ENCODE measurements around the gene HDDC2. TPM values are rescaled to one million over a fixed set of nuclear protein-coding genes. Genes with fewer than 3 reads are reported as not detected.

Gene HDDC2
- total RNA-seq, 1 donor from 2014 or later: 49.4 TPM

DNA sequence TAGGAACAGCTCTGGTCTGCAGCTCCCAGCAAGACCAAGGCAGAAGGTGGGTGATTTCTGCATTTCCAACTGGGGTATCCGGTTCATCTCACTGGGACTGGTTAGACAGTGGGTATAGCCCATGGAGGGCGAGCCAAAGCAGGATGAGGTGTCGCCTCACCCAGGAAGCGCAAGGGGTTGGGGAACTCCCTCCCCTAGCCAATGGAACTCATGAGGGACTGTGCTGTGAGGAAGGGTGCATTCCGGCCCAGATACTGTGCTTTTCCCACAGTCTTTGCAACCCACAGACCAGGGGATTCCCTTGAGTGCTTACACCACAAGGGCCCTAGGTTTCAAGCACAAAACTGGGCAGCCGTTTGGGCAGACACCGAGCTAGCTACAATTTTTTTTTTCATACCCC lies 21.8 kb downstream of the HDDC2 start:
- no peak overlapping the region for H3K27ac Mint-ChIP-seq
- peaks cover 37% of the 10 kb centered on the region for H3K9me3 Mint-ChIP-seq (ENCODE audit: low read depth)
- DNase-seq (ENCODE audit: low spot score, unreplicated experiment): no peak
- peaks cover 58% of the 10 kb centered on the region for H3K36me3 Mint-ChIP-seq (ENCODE audit: insufficient read depth)
- H3K27me3 Mint-ChIP-seq: no peaks in the 10 kb centered on the region
- no peaks in the 10 kb centered on the region for H3K4me1 Mint-ChIP-seq (ENCODE audit: low read depth)
- TF ChIP-seq, protein P1, sequence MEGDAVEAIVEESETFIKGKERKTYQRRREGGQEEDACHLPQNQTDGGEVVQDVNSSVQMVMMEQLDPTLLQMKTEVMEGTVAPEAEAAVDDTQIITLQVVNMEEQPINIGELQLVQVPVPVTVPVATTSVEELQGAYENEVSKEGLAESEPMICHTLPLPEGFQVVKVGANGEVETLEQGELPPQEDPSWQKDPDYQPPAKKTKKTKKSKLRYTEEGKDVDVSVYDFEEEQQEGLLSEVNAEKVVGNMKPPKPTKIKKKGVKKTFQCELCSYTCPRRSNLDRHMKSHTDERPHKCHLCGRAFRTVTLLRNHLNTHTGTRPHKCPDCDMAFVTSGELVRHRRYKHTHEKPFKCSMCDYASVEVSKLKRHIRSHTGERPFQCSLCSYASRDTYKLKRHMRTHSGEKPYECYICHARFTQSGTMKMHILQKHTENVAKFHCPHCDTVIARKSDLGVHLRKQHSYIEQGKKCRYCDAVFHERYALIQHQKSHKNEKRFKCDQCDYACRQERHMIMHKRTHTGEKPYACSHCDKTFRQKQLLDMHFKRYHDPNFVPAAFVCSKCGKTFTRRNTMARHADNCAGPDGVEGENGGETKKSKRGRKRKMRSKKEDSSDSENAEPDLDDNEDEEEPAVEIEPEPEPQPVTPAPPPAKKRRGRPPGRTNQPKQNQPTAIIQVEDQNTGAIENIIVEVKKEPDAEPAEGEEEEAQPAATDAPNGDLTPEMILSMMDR (IDR thresholded peaks at IDR 0.05; ENCODE audit: unreplicated experiment): no peak
- no peak overlapping the region for H3K4me3 Mint-ChIP-seq (ENCODE audit: low read depth)

DNA sequence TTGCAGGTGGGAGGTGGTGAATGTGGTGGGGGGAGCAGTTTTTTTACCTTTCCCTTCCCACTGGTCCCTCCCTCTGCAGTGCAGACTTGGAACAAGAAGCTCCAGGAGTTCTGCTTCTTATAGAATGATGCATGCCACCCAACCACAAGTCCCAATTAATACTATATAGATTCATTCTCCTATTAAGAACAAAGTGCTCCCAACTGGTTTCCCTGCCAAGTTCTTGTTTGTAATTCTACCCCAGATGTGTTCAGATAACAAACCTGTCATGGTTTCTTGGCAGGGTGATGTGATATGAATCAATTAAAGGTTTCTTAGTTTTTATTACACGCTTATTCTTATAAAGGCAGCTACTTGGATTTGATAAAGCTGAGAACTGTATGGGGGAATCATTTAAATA lies 23.9 kb downstream of the HDDC2 start:
- Mint-ChIP-seq H3K4me3 (ENCODE audit: low read depth) (no peak overlapping the region), H3K4me1 (ENCODE audit: low read depth) (no peaks in the 10 kb centered on the region), H3K36me3 (ENCODE audit: insufficient read depth) (peaks cover 39% of the 10 kb centered on the region), H3K9me3 (ENCODE audit: low read depth) (peaks cover 16% of the 10 kb centered on the region), H3K27me3 (no peaks in the 10 kb centered on the region), H3K27ac (no peak overlapping the region)
- TF ChIP-seq, protein P1 (IDR thresholded peaks at IDR 0.05; ENCODE audit: unreplicated experiment): no peak
- no peak for DNase-seq (ENCODE audit: low spot score, unreplicated experiment)

DNA sequence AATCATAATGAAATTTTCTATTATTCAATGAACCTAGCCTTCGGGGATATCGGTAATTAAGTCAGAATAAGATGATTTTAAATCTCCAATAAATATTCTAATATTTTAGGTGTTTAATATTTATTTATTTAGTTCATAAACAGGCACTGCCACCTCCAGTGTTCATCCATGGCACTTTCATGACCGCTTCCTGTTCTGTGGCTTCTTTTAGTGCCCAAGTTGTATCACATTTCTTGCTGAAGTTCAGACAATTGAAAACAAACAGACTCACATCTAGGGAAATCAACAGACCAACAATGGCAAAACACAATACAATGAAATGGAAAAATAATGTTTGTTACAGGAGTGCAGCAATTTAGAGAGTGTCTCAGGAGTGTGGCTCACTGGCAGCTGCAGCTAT lies 26.0 kb downstream of the HDDC2 start:
- H3K27me3 Mint-ChIP-seq: no peaks in the 10 kb centered on the region
- no peaks in the 10 kb centered on the region for H3K4me1 Mint-ChIP-seq (ENCODE audit: low read depth)
- H3K27ac Mint-ChIP-seq: no peak overlapping the region
- H3K36me3 Mint-ChIP-seq (ENCODE audit: insufficient read depth): peaks cover 23% of the 10 kb centered on the region
- TF ChIP-seq, protein P1 (IDR thresholded peaks at IDR 0.05; ENCODE audit: unreplicated experiment): no peak
- H3K4me3 Mint-ChIP-seq (ENCODE audit: low read depth): no peak overlapping the region
- H3K9me3 Mint-ChIP-seq (ENCODE audit: low read depth): peaks cover under 1% of the 10 kb centered on the region
- DNase-seq (ENCODE audit: low spot score, unreplicated experiment): no peak

DNA sequence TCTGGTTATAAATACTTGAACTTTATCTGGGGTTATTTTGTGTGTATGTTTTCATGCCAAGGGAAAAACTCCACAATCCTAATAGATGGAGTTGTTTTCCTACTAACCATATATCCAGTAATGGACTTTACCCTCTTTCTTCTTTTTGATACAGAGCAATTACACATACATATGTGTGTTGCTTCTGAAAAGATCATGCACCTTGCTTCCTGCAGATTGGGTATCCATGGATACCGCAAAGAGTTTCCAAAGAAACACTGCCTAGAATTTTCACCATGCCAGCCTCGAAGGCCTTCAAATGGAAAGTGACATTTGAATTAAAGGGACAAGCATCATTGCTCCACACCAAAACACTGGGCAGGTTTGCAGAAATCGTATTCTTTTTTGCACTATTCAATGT lies 26.8 kb downstream of the HDDC2 start:
- Mint-ChIP-seq H3K27ac (no peak overlapping the region), H3K4me3 (ENCODE audit: low read depth) (no peak overlapping the region), H3K9me3 (ENCODE audit: low read depth) (no peaks in the 10 kb centered on the region), H3K36me3 (ENCODE audit: insufficient read depth) (peaks cover 18% of the 10 kb centered on the region), H3K27me3 (no peaks in the 10 kb centered on the region), H3K4me1 (ENCODE audit: low read depth) (no peaks in the 10 kb centered on the region)
- DNase-seq (ENCODE audit: low spot score, unreplicated experiment): no peak
- TF ChIP-seq, protein P1 (IDR thresholded peaks at IDR 0.05; ENCODE audit: unreplicated experiment): no peak

DNA sequence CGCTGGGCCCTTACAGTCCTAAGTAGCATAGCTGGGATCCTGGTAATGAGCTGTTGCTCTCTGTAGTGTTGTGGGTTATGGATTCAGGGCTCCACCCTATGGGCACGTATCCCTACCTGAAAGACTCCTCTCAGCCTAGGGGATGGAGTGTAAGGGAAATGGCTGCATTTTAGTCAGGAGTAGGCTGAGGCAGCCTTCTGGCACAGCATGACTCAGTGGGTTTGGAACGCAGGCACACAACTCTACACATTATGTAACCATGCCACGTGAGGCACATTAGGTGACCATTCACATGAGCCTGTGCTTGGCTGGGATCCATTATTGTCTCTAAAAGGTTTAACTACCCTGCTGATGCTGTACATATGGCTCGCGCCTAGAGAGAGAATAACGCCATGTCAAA lies 27.8 kb downstream of the HDDC2 start:
- DNase-seq (ENCODE audit: low spot score, unreplicated experiment): no peak
- TF ChIP-seq, protein P1 (IDR thresholded peaks at IDR 0.05; ENCODE audit: unreplicated experiment): no peak
- no peaks in the 10 kb centered on the region for H3K9me3 Mint-ChIP-seq (ENCODE audit: low read depth)
- peaks cover 12% of the 10 kb centered on the region for H3K36me3 Mint-ChIP-seq (ENCODE audit: insufficient read depth)
- no peaks in the 10 kb centered on the region for H3K4me1 Mint-ChIP-seq (ENCODE audit: low read depth)
- H3K27ac Mint-ChIP-seq: no peak overlapping the region
- H3K27me3 Mint-ChIP-seq: no peaks in the 10 kb centered on the region
- H3K4me3 Mint-ChIP-seq (ENCODE audit: low read depth): no peak overlapping the region
